GM12878 (cell line): ENCODE results near the gene RIC3.

Experiments
- CHD4 ChIP-seq: fragments of 200-600 bp; sonication (generic); IDR thresholded peaks from 2 replicates; pipeline ENCODE4 v1.6.1; 2016; ENCODE audit warnings: mild to moderate bottlenecking
- CREB1 ChIP-seq: IDR thresholded peaks from 2 replicates; pipeline ENCODE4 v1.6.1; 2012; ENCODE audit warnings: low read depth, mild to moderate bottlenecking, inconsistent platforms
- EP300 ChIP-seq, 2 experiments: fragments of 150-350 bp in 1 of 2; IDR thresholded peaks; 2 replicates each; pipeline ENCODE4 v1.6.1; 2011 to 2012; ENCODE audit warnings: low read depth in 2 of 2, low read length in 2 of 2, borderline replicate concordance in 1 of 2, improper control_type of control experiment in 1 of 2, inconsistent platforms in 1 of 2; ENCODE audit not compliant: control insufficient read depth in 1 of 2
- ETV6 ChIP-seq, 2 experiments: fragments of 450-650 bp in 1 of 2; IDR thresholded peaks in 1 of 2; conservative IDR thresholded peaks in 1 of 2; 2 replicates each; pipeline ENCODE4 v1.6.1; 2014; ENCODE audit warnings: antibody characterized with exemption in 1 of 2, borderline replicate concordance in 1 of 2, low read depth in 1 of 2, mild to moderate bottlenecking in 1 of 2, moderate library complexity in 1 of 2
- EZH2 ChIP-seq: IDR thresholded peaks from 2 replicates; pipeline ENCODE4 v1.6.1; 2012; ENCODE audit warnings: low read depth, mild to moderate bottlenecking, control low read depth, inconsistent platforms, low read length, borderline replicate concordance; ENCODE audit not compliant: control insufficient read depth
- FOXM1 ChIP-seq: IDR thresholded peaks from 2 replicates; pipeline ENCODE4 v1.6.1; 2012; ENCODE audit warnings: low read depth, mild to moderate bottlenecking, inconsistent platforms, low read length, moderate library complexity
- NRF1 ChIP-seq: conservative IDR thresholded peaks from 2 replicates; pipeline ENCODE4 v1.6.1; 2011; ENCODE audit warnings: mild to moderate bottlenecking, low read depth, low read length, improper control_type of control experiment
- TAF1 ChIP-seq: IDR thresholded peaks from 2 replicates; pipeline ENCODE4 v1.6.1; 2011; ENCODE audit warnings: mild to moderate bottlenecking, low read depth, low read length, borderline replicate concordance
- TF ChIP-seq, protein P1 (sequence below): IDR thresholded peaks from 2 replicates; pipeline ENCODE4 v1.6.1; 2011; ENCODE audit warnings: borderline replicate concordance, low read depth, mild to moderate bottlenecking, moderate library complexity, low read length; ENCODE audit not compliant: insufficient read depth, poor library complexity, severe bottlenecking
- TF ChIP-seq, protein P2 (sequence below): fragments of 450-650 bp; IDR thresholded peaks from 2 replicates; pipeline ENCODE4 v1.6.1; 2017; ENCODE audit warnings: antibody characterized with exemption, mild to moderate bottlenecking, moderate library complexity
- TF ChIP-seq, protein P3 (sequence below): fragments of 450-650 bp; IDR thresholded peaks from 2 replicates; pipeline ENCODE4 v1.6.1; 2017; ENCODE audit warnings: mild to moderate bottlenecking
- TF ChIP-seq, protein P4 (sequence below), 3 experiments: IDR thresholded peaks in 2 of 3; conservative IDR thresholded peaks in 1 of 3; 2 replicates each; pipeline ENCODE4 v1.5.1; 2011; ENCODE audit warnings: low read depth in 3 of 3, low read length in 3 of 3, mild to moderate bottlenecking in 3 of 3, control low read depth in 2 of 3, moderate library complexity in 2 of 3, inconsistent platforms in 1 of 3, mixed read lengths in 1 of 3; ENCODE audit not compliant: control insufficient read depth in 2 of 3, insufficient read depth in 1 of 3; ENCODE audit errors: extremely low read depth in 1 of 3
- TF ChIP-seq, protein P5 (sequence below): IDR thresholded peaks from 2 replicates; pipeline ENCODE4 v1.6.1; 2012; ENCODE audit warnings: mild to moderate bottlenecking, low read depth, low read length
- TF ChIP-seq, protein P6 (sequence below): IDR thresholded peaks from 2 replicates; pipeline ENCODE4 v1.6.1; 2011; ENCODE audit warnings: low read depth, low read length, improper control_type of control experiment, borderline replicate concordance

DNA sequence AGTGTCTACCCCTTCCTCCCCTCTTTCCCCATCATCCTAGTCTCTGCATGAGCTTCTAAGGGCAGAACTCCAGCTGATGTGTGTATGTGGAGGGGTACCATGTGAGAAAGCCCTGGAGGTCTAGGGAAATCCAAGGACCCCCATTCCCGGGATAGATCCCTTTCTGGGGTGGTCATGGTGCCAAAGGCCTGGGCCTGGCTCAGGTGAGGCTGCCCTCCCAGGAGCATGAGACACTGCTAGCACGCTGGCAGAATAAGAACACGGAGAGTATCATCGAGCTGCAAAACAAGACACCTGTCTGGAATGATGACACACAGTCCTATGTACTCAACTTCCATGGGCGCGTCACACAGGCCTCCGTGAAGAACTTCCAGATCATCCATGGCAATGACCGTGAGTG, 68.2 kb downstream of the RIC3 start:
- TF ChIP-seq CREB1 (no peak), EZH2 (no peak), CHD4 (no peak), TAF1 (no peak), ETV6 (conservative IDR thresholded peaks at IDR 0.05 in 1 of 2, IDR thresholded peaks at IDR 0.05 in 1 of 2; ENCODE audit: borderline replicate concordance in 1 of 2, low read depth in 1 of 2) (no peak), FOXM1 (no peak), NRF1 (no peak), EP300 (IDR thresholded peaks at IDR 0.05; ENCODE audit: borderline replicate concordance in 1 of 2, control insufficient read depth in 1 of 2, low read depth in 2 of 2, low read length in 2 of 2) (no peak)
- TF ChIP-seq, protein P1, sequence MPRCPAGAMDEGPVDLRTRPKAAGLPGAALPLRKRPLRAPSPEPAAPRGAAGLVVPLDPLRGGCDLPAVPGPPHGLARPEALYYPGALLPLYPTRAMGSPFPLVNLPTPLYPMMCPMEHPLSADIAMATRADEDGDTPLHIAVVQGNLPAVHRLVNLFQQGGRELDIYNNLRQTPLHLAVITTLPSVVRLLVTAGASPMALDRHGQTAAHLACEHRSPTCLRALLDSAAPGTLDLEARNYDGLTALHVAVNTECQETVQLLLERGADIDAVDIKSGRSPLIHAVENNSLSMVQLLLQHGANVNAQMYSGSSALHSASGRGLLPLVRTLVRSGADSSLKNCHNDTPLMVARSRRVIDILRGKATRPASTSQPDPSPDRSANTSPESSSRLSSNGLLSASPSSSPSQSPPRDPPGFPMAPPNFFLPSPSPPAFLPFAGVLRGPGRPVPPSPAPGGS, result no peak
- TF ChIP-seq, protein P2, sequence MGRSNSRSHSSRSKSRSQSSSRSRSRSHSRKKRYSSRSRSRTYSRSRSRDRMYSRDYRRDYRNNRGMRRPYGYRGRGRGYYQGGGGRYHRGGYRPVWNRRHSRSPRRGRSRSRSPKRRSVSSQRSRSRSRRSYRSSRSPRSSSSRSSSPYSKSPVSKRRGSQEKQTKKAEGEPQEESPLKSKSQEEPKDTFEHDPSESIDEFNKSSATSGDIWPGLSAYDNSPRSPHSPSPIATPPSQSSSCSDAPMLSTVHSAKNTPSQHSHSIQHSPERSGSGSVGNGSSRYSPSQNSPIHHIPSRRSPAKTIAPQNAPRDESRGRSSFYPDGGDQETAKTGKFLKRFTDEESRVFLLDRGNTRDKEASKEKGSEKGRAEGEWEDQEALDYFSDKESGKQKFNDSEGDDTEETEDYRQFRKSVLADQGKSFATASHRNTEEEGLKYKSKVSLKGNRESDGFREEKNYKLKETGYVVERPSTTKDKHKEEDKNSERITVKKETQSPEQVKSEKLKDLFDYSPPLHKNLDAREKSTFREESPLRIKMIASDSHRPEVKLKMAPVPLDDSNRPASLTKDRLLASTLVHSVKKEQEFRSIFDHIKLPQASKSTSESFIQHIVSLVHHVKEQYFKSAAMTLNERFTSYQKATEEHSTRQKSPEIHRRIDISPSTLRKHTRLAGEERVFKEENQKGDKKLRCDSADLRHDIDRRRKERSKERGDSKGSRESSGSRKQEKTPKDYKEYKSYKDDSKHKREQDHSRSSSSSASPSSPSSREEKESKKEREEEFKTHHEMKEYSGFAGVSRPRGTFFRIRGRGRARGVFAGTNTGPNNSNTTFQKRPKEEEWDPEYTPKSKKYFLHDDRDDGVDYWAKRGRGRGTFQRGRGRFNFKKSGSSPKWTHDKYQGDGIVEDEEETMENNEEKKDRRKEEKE, result no peak
- TF ChIP-seq, protein P3, sequence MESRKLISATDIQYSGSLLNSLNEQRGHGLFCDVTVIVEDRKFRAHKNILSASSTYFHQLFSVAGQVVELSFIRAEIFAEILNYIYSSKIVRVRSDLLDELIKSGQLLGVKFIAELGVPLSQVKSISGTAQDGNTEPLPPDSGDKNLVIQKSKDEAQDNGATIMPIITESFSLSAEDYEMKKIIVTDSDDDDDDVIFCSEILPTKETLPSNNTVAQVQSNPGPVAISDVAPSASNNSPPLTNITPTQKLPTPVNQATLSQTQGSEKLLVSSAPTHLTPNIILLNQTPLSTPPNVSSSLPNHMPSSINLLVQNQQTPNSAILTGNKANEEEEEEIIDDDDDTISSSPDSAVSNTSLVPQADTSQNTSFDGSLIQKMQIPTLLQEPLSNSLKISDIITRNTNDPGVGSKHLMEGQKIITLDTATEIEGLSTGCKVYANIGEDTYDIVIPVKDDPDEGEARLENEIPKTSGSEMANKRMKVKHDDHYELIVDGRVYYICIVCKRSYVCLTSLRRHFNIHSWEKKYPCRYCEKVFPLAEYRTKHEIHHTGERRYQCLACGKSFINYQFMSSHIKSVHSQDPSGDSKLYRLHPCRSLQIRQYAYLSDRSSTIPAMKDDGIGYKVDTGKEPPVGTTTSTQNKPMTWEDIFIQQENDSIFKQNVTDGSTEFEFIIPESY, result no peak
- TF ChIP-seq, protein P4, sequence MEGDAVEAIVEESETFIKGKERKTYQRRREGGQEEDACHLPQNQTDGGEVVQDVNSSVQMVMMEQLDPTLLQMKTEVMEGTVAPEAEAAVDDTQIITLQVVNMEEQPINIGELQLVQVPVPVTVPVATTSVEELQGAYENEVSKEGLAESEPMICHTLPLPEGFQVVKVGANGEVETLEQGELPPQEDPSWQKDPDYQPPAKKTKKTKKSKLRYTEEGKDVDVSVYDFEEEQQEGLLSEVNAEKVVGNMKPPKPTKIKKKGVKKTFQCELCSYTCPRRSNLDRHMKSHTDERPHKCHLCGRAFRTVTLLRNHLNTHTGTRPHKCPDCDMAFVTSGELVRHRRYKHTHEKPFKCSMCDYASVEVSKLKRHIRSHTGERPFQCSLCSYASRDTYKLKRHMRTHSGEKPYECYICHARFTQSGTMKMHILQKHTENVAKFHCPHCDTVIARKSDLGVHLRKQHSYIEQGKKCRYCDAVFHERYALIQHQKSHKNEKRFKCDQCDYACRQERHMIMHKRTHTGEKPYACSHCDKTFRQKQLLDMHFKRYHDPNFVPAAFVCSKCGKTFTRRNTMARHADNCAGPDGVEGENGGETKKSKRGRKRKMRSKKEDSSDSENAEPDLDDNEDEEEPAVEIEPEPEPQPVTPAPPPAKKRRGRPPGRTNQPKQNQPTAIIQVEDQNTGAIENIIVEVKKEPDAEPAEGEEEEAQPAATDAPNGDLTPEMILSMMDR (IDR thresholded peaks at IDR 0.05 in 2 of 3, conservative IDR thresholded peaks at IDR 0.05 in 1 of 3; ENCODE audit: control insufficient read depth in 2 of 3, extremely low read depth in 1 of 3, insufficient read depth in 1 of 3, low read depth in 3 of 3, low read length in 3 of 3), result no peak
- TF ChIP-seq, protein P5, sequence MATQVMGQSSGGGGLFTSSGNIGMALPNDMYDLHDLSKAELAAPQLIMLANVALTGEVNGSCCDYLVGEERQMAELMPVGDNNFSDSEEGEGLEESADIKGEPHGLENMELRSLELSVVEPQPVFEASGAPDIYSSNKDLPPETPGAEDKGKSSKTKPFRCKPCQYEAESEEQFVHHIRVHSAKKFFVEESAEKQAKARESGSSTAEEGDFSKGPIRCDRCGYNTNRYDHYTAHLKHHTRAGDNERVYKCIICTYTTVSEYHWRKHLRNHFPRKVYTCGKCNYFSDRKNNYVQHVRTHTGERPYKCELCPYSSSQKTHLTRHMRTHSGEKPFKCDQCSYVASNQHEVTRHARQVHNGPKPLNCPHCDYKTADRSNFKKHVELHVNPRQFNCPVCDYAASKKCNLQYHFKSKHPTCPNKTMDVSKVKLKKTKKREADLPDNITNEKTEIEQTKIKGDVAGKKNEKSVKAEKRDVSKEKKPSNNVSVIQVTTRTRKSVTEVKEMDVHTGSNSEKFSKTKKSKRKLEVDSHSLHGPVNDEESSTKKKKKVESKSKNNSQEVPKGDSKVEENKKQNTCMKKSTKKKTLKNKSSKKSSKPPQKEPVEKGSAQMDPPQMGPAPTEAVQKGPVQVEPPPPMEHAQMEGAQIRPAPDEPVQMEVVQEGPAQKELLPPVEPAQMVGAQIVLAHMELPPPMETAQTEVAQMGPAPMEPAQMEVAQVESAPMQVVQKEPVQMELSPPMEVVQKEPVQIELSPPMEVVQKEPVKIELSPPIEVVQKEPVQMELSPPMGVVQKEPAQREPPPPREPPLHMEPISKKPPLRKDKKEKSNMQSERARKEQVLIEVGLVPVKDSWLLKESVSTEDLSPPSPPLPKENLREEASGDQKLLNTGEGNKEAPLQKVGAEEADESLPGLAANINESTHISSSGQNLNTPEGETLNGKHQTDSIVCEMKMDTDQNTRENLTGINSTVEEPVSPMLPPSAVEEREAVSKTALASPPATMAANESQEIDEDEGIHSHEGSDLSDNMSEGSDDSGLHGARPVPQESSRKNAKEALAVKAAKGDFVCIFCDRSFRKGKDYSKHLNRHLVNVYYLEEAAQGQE, result no peak
- TF ChIP-seq, protein P6, sequence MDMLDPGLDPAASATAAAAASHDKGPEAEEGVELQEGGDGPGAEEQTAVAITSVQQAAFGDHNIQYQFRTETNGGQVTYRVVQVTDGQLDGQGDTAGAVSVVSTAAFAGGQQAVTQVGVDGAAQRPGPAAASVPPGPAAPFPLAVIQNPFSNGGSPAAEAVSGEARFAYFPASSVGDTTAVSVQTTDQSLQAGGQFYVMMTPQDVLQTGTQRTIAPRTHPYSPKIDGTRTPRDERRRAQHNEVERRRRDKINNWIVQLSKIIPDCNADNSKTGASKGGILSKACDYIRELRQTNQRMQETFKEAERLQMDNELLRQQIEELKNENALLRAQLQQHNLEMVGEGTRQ, result no peak
